Activated CD4-positive, CD25-positive, alpha-beta regulatory T cell (primary cell): Measurements from ENCODE around the gene MLN.

ENCODE experiments used
- DNase-seq, 4 experiments: peaks; one replicate each; lab custom pipeline; 2025; lab: John Stamatoyannopoulos, UW

The MLN gene

GRCh38 chr6:33813990-33814985, 10.5 kb upstream of the MLN start:
- no peak for DNase-seq

GRCh38 chr6:33813246-33813904, 9.6 kb upstream of the MLN start:
- DNase-seq = no peak

GRCh38 chr6:33812669-33813068, 8.9 kb upstream of the MLN start:
- no peak for DNase-seq

GRCh38 chr6:33809594-33809993, 5.8 kb upstream of the MLN start:
- DNase-seq = no peak

GRCh38 chr6:33808641-33809180, 4.9 kb upstream of the MLN start:
- no peak for DNase-seq

- no peak for DNase-seq
Measured at GRCh38 chr6:33807606-33808005, 3.8 kb upstream of the MLN start.

GRCh38 chr6:33806841-33807240, 3.0 kb upstream of the MLN start:
- no peak for DNase-seq

GRCh38 chr6:33802186-33802958, 1.4 kb downstream of the MLN start:
- DNase-seq = no peak

- DNase-seq = no peak
Measured at GRCh38 chr6:33801611-33802010, 2.2 kb downstream of the MLN start.

- no peak for DNase-seq
Measured at GRCh38 chr6:33800248-33800969, 3.4 kb downstream of the MLN start.

GRCh38 chr6:33799454-33800113, 4.2 kb downstream of the MLN start:
- DNase-seq = no peak

- no peak for DNase-seq
Measured at GRCh38 chr6:33798343-33798848, 5.4 kb downstream of the MLN start.

- no peak for DNase-seq
Measured at GRCh38 chr6:33797626-33798342, 6.0 kb downstream of the MLN start.

GRCh38 chr6:33794910-33795623, 8.7 kb downstream of the MLN start:
- no peak for DNase-seq

- no peak for DNase-seq
Measured at GRCh38 chr6:33792981-33793380, 10.8 kb downstream of the MLN start.

GRCh38 chr6:33791620-33792019, 12.2 kb downstream of the MLN start:
- DNase-seq = no peak

GRCh38 chr6:33790910-33791309, 12.9 kb downstream of the MLN start:
- no peak for DNase-seq

- DNase-seq = no peak
Measured at GRCh38 chr6:33790379-33790778, 13.4 kb downstream of the MLN start.

GRCh38 chr6:33789550-33789895, 14.3 kb downstream of the MLN start:
- no peak for DNase-seq
